LNCaP clone FGC (cell line): ENCODE measurements around the gene DTNBP1.

ENCODE experiments used
- DNase-seq: peaks from one replicate; pipeline ENCODE4 v3.0.0-alpha.2; 2011; ENCODE audit warnings: low read depth
- H3K4me3 ChIP-seq: 2 replicates; pipeline ENCODE4 v1.5.1; 2011; ENCODE audit warnings: mild to moderate bottlenecking, low read depth, low read length, control low read depth
- CTCF ChIP-seq: IDR thresholded peaks from 2 replicates; pipeline ENCODE4 v1.5.1; 2012; ENCODE audit warnings: mild to moderate bottlenecking; ENCODE audit not compliant: control insufficient read depth, insufficient read depth; ENCODE audit errors: extremely low read depth

Gene DTNBP1

GRCh38 chr6:15507746-15508145 is 155.1 kb downstream of the DTNBP1 start:
- H3K4me3 ChIP-seq: no peak overlapping the region
- no peak for DNase-seq
- no peak for TF ChIP-seq CTCF

- TF ChIP-seq CTCF: no peak
- DNase-seq: no peak
- H3K4me3 ChIP-seq: no peak overlapping the region
Measured at GRCh38 chr6:15507221-15507620, 155.6 kb downstream of the DTNBP1 start.

- no peak overlapping the region for H3K4me3 ChIP-seq
- no peak for TF ChIP-seq CTCF
- DNase-seq: no peak
Measured at GRCh38 chr6:15506066-15506465, 156.8 kb downstream of the DTNBP1 start.

- no peak for TF ChIP-seq CTCF
- peak overlapping the region; percentile 10; the same call in 1 of the 2 replicates for H3K4me3 ChIP-seq
- DNase-seq: no peak
Measured at GRCh38 chr6:15505463-15505918, 157.3 kb downstream of the DTNBP1 start.

GRCh38 chr6:15504581-15505350 is 158.1 kb downstream of the DTNBP1 start:
- DNase-seq: peak; percentile 76
- H3K4me3 ChIP-seq: peak overlapping the region; percentile 10; the same call in 1 of the 2 replicates
- TF ChIP-seq CTCF: no peak

- 0 out of 2 replicates have a peak, but pooled peaks have one; percentile 3 for TF ChIP-seq CTCF
- H3K4me3 ChIP-seq: no peak overlapping the region
- DNase-seq: no peak
Measured at GRCh38 chr6:15504040-15504495, 158.8 kb downstream of the DTNBP1 start.

- DNase-seq: no peak
- H3K4me3 ChIP-seq: no peak overlapping the region
- TF ChIP-seq CTCF: no peak
Measured at GRCh38 chr6:15503346-15503680, 159.5 kb downstream of the DTNBP1 start.
